Fibroblast of the aortic adventitia (primary cell): Measurements from ENCODE around the gene STK17A. TPM values are rescaled to one million over a fixed set of nuclear protein-coding genes. Genes with fewer than 3 reads are reported as not detected.

Source experiments
- DNase-seq: peaks from one replicate; pipeline ENCODE4 v3.0.0-alpha.2; 2010; ENCODE audit warnings: low read depth
- H3K4me3 ChIP-seq: 2 replicates; pipeline ENCODE4 v1.5.1; 2011; ENCODE audit warnings: low read depth, mild to moderate bottlenecking, control low read depth, low read length, moderate library complexity
- total RNA-seq: library from RNA; depleted of rRNA; stranded (reverse); fragments of >200 nt; gene quantifications from 2 replicates; pipeline ENCODE4 v1.2.3, GENCODE V29; 2012; ENCODE audit warnings: low replicate concordance
- TF ChIP-seq, protein P1 (sequence below): IDR thresholded peaks from 2 replicates; pipeline ENCODE4 v1.5.1; 2011; ENCODE audit warnings: mild to moderate bottlenecking, low read length, control low read depth, inconsistent platforms; ENCODE audit not compliant: insufficient read depth

The STK17A gene
- total RNA-seq, 1 donor, result 96.8 TPM

DNA sequence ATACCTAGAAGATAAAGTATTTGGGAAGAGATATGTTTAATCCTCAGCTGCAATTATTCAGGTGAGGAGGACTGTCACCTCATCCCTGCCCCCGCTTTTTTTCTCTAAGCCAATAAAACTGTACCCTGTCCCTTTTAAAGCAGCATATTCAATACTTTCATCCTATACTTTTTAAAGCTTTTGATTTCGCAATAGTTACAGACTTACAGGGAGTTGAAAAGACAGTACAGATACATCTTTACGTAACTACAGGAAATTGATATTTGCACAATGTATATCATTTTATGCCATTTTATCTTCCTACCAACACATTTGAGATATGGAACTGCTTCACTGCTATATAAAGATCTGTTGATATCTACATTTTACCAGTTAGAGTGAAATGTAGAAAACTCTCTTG is 47.6 kb downstream of the STK17A start:
- no peak for DNase-seq
- TF ChIP-seq, protein P1, sequence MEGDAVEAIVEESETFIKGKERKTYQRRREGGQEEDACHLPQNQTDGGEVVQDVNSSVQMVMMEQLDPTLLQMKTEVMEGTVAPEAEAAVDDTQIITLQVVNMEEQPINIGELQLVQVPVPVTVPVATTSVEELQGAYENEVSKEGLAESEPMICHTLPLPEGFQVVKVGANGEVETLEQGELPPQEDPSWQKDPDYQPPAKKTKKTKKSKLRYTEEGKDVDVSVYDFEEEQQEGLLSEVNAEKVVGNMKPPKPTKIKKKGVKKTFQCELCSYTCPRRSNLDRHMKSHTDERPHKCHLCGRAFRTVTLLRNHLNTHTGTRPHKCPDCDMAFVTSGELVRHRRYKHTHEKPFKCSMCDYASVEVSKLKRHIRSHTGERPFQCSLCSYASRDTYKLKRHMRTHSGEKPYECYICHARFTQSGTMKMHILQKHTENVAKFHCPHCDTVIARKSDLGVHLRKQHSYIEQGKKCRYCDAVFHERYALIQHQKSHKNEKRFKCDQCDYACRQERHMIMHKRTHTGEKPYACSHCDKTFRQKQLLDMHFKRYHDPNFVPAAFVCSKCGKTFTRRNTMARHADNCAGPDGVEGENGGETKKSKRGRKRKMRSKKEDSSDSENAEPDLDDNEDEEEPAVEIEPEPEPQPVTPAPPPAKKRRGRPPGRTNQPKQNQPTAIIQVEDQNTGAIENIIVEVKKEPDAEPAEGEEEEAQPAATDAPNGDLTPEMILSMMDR, result no peak
- H3K4me3 ChIP-seq, result no peak overlapping the region

DNA sequence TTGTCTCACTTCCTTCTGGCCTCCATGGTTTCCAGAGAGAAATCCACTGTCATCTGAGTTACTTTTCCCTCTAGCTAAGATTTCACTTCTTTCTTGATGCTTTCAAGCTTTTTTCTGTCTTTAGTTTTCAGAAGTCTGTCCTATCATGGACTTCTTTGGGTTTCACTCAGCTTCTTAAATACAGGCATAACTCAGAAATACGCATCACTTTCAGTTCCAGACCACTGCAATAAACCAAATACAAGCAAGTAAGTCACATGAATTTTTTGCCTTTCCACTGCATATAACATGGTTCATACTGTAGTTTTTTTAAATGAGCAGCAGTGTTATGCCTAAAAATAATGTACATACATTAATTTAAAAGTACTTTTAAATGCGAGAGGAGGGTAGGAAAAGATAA is 48.7 kb downstream of the STK17A start:
- no peak for DNase-seq
- TF ChIP-seq, protein P1, result no peak
- no peak overlapping the region for H3K4me3 ChIP-seq

- no peak for DNase-seq
- TF ChIP-seq, protein P1, result no peak
- no peak overlapping the region for H3K4me3 ChIP-seq
Observed at GRCh38 chr7:43632746-43633145, 49.8 kb downstream of the STK17A start.

GRCh38 chr7:43634384-43634783 is 51.5 kb downstream of the STK17A start:
- TF ChIP-seq, protein P1, result no peak
- DNase-seq, result no peak
- H3K4me3 ChIP-seq, result no peak overlapping the region

- TF ChIP-seq, protein P1, result no peak
- DNase-seq, result peak; percentile 62
- no peak overlapping the region for H3K4me3 ChIP-seq
Observed at GRCh38 chr7:43636093-43636492, 53.2 kb downstream of the STK17A start.

DNA sequence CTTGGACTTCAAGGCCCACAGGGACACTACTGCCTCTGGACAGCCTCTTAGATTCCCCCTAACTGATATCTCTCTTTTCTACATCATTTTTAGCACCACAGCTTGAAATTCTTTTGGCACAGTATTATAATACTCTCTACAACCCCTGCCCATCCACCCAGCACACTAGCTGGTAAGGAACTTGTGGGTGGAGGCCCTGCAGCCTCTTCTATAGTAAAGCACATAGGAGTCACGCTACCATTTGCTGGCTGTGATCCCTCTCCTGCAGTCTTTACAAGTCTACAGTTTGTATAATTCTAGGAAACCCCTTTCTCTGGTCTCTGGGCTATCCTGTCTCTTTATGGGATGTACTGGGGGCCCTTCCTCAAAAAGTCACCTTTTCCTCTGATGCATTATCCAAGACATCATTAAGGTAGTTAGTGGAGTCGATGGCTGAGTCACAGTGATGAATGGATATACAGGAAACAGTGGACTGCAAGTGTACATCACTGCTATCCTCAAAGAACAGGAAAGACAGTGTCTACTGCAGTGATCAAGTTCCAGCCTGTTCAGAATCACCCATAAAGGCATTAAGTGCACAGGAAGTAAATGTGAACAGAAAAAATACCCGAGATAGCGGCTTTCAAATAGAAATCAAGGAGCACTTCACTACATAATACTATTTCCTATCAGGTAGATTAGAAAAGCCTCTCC is 54.4 kb downstream of the STK17A start:
- H3K4me3 ChIP-seq, result no peak overlapping the region
- TF ChIP-seq, protein P1, result no peak
- DNase-seq, result no peak
